Neuron (in vitro differentiated cells): ENCODE results near the gene CHERP.
"Not testable (repeated sequence)": the region's sequence is repeated elsewhere in the genome, so short reads cannot be mapped to it uniquely, and the experiment has no call there.

ENCODE experiments used
- H2AFZ ChIP-seq: one replicate; pipeline ENCODE4 v1.6.1; 2013; ENCODE audit warnings: low read depth, mild to moderate bottlenecking, inconsistent platforms, low read length, moderate library complexity
- H3K27me3 ChIP-seq: one replicate; pipeline ENCODE4 v1.6.1; 2013; ENCODE audit warnings: low read length; ENCODE audit not compliant: insufficient read depth
- H3K36me3 ChIP-seq: one replicate; pipeline ENCODE4 v1.6.1; 2013; ENCODE audit warnings: low read length; ENCODE audit not compliant: insufficient read depth
- H3K4me1 ChIP-seq: one replicate; pipeline ENCODE4 v1.6.1; 2013; ENCODE audit warnings: low read length; ENCODE audit not compliant: insufficient read depth
- H3K4me3 ChIP-seq: 2 replicates; pipeline ENCODE4 v1.5.1; 2013; ENCODE audit warnings: mild to moderate bottlenecking, low read length, moderate library complexity
- H3K9me3 ChIP-seq: one replicate; pipeline ENCODE4 v1.6.1; 2013; ENCODE audit warnings: low read length

Gene CHERP

GRCh38 chr19:16516381-16516780 is 25.9 kb downstream of the CHERP start:
- Histone ChIP-seq H3K4me1 (no peaks in the 10 kb centered on the region), H3K36me3 (peaks cover 63% of the 10 kb centered on the region), H3K4me3 (no peak overlapping the region), H3K27me3 (no peaks in the 10 kb centered on the region), H2AFZ (no peak overlapping the region), H3K9me3 (no peaks in the 10 kb centered on the region)

- H3K4me3 ChIP-seq = no peak overlapping the region
- H3K9me3 ChIP-seq = no peaks in the 10 kb centered on the region
- peaks cover 56% of the 10 kb centered on the region for H3K36me3 ChIP-seq
- H3K27me3 ChIP-seq = no peaks in the 10 kb centered on the region
- no peak overlapping the region for H2AFZ ChIP-seq
- H3K4me1 ChIP-seq = no peaks in the 10 kb centered on the region
Measured at GRCh38 chr19:16514383-16515019, 27.7 kb downstream of the CHERP start.

- H3K36me3 ChIP-seq = peaks cover 42% of the 10 kb centered on the region
- H3K9me3 ChIP-seq, H2AFZ ChIP-seq, H3K27me3 ChIP-seq, H3K4me1 ChIP-seq, H3K4me3 ChIP-seq: not testable (repeated sequence)
Measured at GRCh38 chr19:16512611-16513010, 29.6 kb downstream of the CHERP start.

GRCh38 chr19:16509141-16510061 is 32.8 kb downstream of the CHERP start:
- no peaks in the 10 kb centered on the region for H3K27me3 ChIP-seq

GRCh38 chr19:16508546-16508945 is 33.7 kb downstream of the CHERP start:
- H2AFZ ChIP-seq = no peak overlapping the region
- H3K4me3 ChIP-seq = no peak overlapping the region
- H3K27me3 ChIP-seq = no peaks in the 10 kb centered on the region
- H3K36me3 ChIP-seq = peaks cover 33% of the 10 kb centered on the region
- H3K4me1 ChIP-seq = no peaks in the 10 kb centered on the region
- no peaks in the 10 kb centered on the region for H3K9me3 ChIP-seq

More at GRCh38 chr19:16509141-16510061, 32.8 kb downstream of the CHERP start:
- H2AFZ ChIP-seq = no peak overlapping the region
- peaks cover 28% of the 10 kb centered on the region for H3K36me3 ChIP-seq
- H3K4me3 ChIP-seq = no peak overlapping the region
- H3K4me1 ChIP-seq = no peaks in the 10 kb centered on the region
- H3K9me3 ChIP-seq = no peaks in the 10 kb centered on the region

GRCh38 chr19:16506961-16507360 is 35.3 kb downstream of the CHERP start:
- no peaks in the 10 kb centered on the region for H3K4me1 ChIP-seq
- H3K4me3 ChIP-seq = no peak overlapping the region
- peaks cover 34% of the 10 kb centered on the region for H3K36me3 ChIP-seq
- H2AFZ ChIP-seq = no peak overlapping the region
- no peaks in the 10 kb centered on the region for H3K9me3 ChIP-seq
- no peaks in the 10 kb centered on the region for H3K27me3 ChIP-seq

GRCh38 chr19:16506161-16506560 is 36.1 kb downstream of the CHERP start:
- H3K4me3 ChIP-seq, H3K27me3 ChIP-seq, H3K4me1 ChIP-seq, H3K9me3 ChIP-seq, H2AFZ ChIP-seq: not testable (repeated sequence)
- H3K36me3 ChIP-seq = peaks cover 35% of the 10 kb centered on the region

GRCh38 chr19:16504271-16504670 is 38.0 kb downstream of the CHERP start:
- Histone ChIP-seq H3K4me3 (no peak overlapping the region), H2AFZ (no peak overlapping the region), H3K36me3 (peaks cover 26% of the 10 kb centered on the region), H3K9me3 (no peaks in the 10 kb centered on the region), H3K4me1 (no peaks in the 10 kb centered on the region), H3K27me3 (no peaks in the 10 kb centered on the region)

- no peaks in the 10 kb centered on the region for H3K9me3 ChIP-seq
- H3K4me1 ChIP-seq = peaks cover 9% of the 10 kb centered on the region
- no peak overlapping the region for H3K4me3 ChIP-seq
- no peaks in the 10 kb centered on the region for H3K27me3 ChIP-seq
- peaks cover 5% of the 10 kb centered on the region for H3K36me3 ChIP-seq
- no peak overlapping the region for H2AFZ ChIP-seq
Measured at GRCh38 chr19:16497837-16498236, 44.4 kb downstream of the CHERP start.

GRCh38 chr19:16497042-16497441 is 45.2 kb downstream of the CHERP start:
- H2AFZ ChIP-seq = no peak overlapping the region
- H3K36me3 ChIP-seq = peaks cover 5% of the 10 kb centered on the region
- H3K27me3 ChIP-seq = no peaks in the 10 kb centered on the region
- H3K9me3 ChIP-seq = no peaks in the 10 kb centered on the region
- H3K4me3 ChIP-seq = peak overlapping the region; percentile 79
- peaks cover 9% of the 10 kb centered on the region for H3K4me1 ChIP-seq

- Histone ChIP-seq H3K4me3 (peak overlapping the region; percentile 79), H2AFZ (peak overlapping the region; percentile 68), H3K4me1 (peaks cover 9% of the 10 kb centered on the region), H3K27me3 (no peaks in the 10 kb centered on the region), H3K36me3 (peaks cover 5% of the 10 kb centered on the region), H3K9me3 (no peaks in the 10 kb centered on the region)
Measured at GRCh38 chr19:16496613-16496983, 45.6 kb downstream of the CHERP start.

GRCh38 chr19:16495982-16496612 is 46.1 kb downstream of the CHERP start, which contains the start of the genes C19orf44 and CALR3:
Gene C19orf44 (plus strand): TSS chr19:16496394. CDS start chr19:16500793, 4,399 bp downstream.
Gene CALR3 (minus strand): TSS chr19:16496167. CDS start chr19:16496129, 38 bp downstream.
- peaks cover 3% of the 10 kb centered on the region for H3K36me3 ChIP-seq
- H3K27me3 ChIP-seq = no peaks in the 10 kb centered on the region
- peaks cover 9% of the 10 kb centered on the region for H3K4me1 ChIP-seq
- no peaks in the 10 kb centered on the region for H3K9me3 ChIP-seq
- H3K4me3 ChIP-seq = peak within 1 kb of the TSS; percentile 79
- peak within 1 kb of the TSS; percentile 98 for H2AFZ ChIP-seq

GRCh38 chr19:16486476-16486875 is 55.8 kb downstream of the CHERP start:
- not testable (repeated sequence) for H3K36me3 ChIP-seq, H3K9me3 ChIP-seq, H2AFZ ChIP-seq, H3K4me1 ChIP-seq, H3K27me3 ChIP-seq, H3K4me3 ChIP-seq
